ENCODE measurements around the gene PAX8.
"Not testable (repeated sequence)": the region's sequence is repeated elsewhere in the genome, so short reads cannot be mapped to it uniquely, and the experiment has no call there.

Gene PAX8

DNA sequence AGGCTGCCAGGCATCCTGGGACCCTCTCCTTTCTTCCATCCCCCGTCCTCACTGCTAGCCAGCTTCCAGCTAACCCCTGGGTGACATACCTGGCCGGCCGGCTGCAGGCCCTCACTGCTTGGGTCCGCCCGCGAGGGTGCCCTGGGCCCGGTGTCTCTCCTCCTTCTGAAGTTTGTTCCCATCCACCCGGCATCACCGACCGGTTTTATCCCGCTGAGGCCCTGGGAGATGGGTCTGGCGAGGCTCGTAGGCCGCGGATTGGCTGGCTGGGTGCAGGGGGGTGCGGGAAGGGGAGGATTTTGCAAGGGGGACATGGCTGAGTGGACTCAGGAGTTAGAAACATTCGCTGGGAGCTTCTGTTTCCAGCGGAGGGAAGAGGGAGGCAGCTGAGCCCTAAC lies at the start of gene PAX8:
TSS of gene PAX8 (minus strand) at position 180 of the 398 bp plus-strand sequence. CDS start 527 bp downstream, outside the sequence.
- DNase-seq (ENCODE audit: low read depth): no peak

GRCh38 chr2:113328043-113328442 lies 49.3 kb upstream of the PAX8 start:
- no peak for DNase-seq (ENCODE audit: low read depth)

DNA sequence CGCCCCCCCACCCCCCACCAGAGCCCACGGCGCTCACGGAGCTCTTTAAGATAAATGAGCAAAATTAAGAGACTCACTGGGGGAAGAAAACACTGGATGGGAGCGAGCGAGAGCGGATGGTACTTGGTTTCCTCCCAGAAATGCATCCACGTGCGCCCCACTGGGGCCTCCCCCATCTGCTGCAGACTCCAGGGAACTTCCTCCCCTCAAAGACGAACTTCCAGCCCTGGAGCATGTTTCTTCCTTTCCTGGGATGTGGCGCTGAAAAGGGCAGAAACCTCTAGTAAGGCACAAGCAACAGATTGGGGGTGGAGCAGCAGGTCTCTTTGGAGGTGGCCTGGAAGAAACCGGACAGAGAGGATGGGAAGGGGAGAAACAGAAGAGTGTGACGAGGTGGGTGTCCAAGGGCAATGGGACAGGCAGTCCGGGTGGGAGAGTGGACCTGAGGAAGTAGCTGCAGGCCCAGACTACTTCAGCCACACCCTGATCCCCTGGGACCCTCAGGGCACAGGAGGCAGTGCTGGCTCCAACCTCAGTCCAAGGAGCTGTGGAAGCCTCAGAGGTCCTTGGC lies 46.5 kb upstream of the PAX8 start:
- DNase-seq (ENCODE audit: low read depth): not testable (repeated sequence)

DNA sequence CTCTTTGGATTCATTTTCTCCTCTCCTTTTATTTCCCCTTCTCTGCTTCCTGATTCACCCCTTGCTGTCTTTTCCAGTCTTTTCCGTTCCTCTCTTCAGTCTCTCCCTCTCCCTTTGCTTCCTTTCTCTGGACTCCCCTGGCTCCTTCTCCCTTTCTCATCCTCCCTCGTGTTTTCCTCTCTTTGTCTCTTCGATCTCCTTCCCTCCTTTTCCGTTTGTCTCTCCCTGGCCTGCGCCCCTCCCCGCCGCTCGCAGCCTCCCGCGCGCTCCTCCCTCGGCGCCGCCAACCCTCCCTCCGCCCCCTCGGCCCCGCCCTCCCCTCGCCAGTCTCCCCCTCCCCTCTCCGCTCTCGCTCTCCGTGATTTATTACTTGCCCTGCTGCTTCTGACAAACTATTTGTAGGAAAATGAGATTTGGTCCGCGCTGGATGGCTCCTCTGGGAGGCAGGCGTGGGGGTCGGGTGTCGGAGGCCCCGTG lies 46.0 kb upstream of the PAX8 start:
- DNase-seq (ENCODE audit: low read depth): no peak

DNA sequence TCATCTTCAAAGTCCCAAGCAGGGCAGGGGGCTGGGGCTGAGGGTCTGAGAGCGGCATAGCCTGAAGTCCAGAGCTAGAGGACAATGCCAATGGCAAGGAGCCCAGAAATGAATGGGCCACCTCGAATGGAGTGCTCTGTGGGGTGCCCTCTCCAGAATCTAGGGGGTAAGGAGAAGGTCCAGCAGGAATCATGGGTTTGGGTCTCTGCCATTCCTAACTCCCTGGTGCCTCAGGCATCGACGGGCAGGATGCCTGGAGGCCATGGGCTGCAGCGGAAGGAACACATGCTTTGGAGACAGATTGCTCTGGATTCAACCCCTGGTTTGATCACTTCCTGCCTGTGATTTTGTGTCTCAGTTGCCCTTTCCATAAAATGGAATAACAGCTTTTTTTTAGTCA lies 44.4 kb upstream of the PAX8 start:
- DNase-seq (ENCODE audit: low read depth): not testable (repeated sequence)

DNA sequence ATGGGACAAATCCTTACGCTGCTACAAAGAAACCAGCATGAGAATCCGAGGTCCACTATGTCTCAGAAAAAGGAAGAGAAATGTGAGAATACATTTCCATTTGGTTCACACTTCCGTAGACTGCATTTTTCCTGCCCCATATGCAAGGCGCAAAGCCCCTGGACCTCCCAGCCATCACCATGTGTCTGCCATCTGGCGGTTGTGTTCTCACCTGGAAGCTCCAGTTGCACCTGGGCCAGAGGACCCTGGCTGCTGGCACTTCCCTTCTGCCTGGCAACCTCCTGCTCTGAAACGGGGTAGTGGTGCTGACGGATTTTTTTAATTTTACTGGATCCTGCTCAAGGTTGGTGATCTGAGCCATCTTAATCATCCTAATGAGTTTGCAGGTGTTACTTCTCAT lies 41.4 kb upstream of the PAX8 start:
- not testable (repeated sequence) for DNase-seq (ENCODE audit: low read depth)

- not testable (repeated sequence) for DNase-seq (ENCODE audit: low read depth)
Observed at GRCh38 chr2:113318941-113319340, 40.2 kb upstream of the PAX8 start.

- no peak for DNase-seq (ENCODE audit: low read depth)
Observed at GRCh38 chr2:113316085-113316484, 37.4 kb upstream of the PAX8 start.

GRCh38 chr2:113314663-113315062 lies 35.9 kb upstream of the PAX8 start:
- not testable (repeated sequence) for DNase-seq (ENCODE audit: low read depth)

- DNase-seq (ENCODE audit: low read depth): not testable (repeated sequence)
Observed at GRCh38 chr2:113314176-113314575, 35.5 kb upstream of the PAX8 start.

- not testable (repeated sequence) for DNase-seq (ENCODE audit: low read depth)
Observed at GRCh38 chr2:113311781-113312180, 33.1 kb upstream of the PAX8 start.

GRCh38 chr2:113311191-113311590 lies 32.5 kb upstream of the PAX8 start:
- not testable (repeated sequence) for DNase-seq (ENCODE audit: low read depth)

DNA sequence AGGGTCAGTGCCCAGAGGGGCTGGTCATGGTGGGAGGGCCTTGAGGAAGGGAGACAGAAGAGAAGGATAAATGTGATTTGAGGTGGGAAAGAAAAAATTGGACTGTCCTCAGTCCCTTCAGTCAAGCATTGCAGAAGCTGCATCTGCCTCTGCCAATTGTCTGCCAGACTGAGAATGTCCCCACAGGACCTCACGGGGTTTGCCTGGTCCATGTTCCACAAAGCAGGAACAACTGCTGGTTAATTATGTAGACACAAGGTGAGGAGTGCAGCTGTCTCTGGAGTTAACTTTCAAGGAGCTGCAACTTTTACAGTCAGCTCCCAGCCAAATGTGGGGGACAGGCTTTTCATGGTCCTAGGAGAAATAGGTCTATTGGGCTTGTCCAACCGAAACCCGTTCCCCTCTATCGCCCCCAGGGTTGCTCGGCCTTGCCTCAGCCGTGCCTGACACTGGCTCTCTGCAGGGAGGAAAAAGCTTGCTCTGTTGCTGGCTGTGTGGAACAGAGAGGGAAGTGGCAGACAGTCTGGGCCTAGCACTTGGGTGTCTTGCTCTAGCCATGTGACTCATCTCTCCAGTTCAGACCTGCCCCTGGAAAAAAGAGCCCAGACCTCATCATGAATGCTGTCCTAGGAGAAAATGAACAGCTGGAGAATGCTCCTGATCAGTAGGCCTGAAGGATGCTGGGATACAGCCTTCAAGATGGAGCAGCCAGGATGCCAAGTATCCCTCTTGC lies 31.1 kb upstream of the PAX8 start:
- DNase-seq (ENCODE audit: low read depth): no peak

- DNase-seq (ENCODE audit: low read depth): not testable (repeated sequence)
Observed at GRCh38 chr2:113308784-113309183, 30.1 kb upstream of the PAX8 start.

DNA sequence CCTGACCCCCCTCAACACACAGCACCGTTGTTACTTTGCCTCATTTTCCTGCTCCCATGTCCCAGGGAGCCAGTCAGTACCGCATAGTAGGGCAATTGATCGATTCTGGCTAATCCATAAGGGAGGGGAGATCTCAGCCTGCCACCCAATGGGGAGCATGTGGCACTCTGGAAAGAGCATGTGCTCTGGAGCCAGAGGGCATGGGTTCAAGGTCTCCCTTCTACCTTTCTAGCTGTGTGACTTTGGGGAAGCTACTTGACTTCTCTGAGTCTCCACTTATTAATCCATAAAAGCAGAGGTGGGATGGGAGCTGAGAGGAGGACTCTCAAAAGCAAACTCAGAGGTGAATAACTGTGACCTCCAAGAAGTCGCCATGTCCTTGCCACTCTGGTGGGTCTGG lies 27.5 kb upstream of the PAX8 start:
- not testable (repeated sequence) for DNase-seq (ENCODE audit: low read depth)

DNA sequence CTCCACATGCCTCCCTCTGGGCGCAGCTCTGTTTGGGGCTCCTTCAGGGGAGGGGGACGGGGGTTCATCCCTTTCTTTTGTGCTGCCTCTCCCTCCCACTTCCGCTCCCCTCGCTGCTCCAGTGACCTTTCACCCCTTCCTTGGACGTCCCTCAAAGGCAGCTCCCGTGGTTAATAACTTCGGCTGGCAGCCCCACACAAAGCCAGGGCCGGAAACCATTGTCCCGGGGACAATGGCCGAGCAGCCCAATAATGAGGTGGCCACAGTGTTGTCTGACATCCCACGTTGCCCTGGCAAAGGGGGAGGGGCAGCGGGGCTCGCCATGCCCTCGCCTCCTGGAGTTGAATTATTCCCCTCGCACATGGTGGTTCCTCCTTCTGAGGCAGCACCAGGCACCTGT lies 27.0 kb upstream of the PAX8 start:
- not testable (repeated sequence) for DNase-seq (ENCODE audit: low read depth)

DNA sequence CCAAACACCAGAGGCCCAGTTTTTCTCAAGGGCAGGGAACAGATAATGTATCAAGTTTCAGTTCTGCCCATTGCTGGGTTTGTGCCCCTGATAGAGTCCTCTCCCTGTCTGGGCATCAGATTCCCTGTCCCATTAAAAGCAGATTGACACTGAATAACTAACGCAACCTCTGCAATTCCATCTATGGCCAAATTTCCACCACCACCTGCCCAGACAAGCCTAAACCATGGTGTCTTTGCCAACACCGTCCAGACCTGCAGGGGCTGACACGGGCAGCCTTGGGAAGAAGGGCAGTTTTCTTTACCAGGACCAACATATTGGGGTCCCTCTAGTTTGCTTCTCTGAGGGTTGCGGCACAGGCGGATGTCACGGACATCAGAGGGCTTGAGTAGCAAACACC lies 26.4 kb upstream of the PAX8 start:
- DNase-seq (ENCODE audit: low read depth): no peak

GRCh38 chr2:113304702-113305101 lies 26.0 kb upstream of the PAX8 start:
- no peak for DNase-seq (ENCODE audit: low read depth)

DNA sequence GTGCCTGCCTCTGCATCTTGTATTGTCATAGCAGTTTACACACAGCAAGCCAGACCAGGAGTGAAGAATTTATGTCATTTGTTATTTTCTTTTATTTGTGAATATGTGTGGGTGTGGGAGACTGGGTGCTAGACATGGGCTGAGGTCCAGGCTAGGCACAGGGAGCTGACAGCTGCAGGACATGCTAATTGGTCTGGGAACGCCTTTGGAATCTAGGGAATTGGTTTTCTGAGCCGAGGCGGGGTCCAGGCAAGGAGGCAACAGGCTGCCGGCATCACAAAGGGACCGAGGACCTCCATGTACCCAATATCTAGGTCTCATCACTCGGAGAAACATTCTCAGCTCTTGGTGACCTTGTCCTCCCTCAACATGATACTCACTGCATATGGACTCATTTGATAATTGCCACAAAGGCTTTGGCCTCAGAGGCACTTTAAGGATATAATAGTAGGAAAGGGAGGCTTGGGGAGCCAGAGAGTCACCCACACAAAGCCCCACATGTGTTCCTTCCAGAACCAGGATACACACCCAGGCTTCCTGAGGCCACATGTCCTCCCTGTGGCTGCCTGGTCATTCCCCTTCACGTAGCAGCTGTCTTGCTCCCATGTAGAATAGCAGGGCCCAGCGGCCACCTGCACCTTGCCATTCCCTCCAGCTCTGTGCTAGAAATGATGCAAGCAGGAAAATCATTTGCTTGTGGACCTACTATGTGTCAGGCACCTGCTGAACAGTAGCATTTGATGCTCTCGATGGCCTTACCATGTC lies 23.7 kb upstream of the PAX8 start:
- DNase-seq (ENCODE audit: low read depth): not testable (repeated sequence)

DNA sequence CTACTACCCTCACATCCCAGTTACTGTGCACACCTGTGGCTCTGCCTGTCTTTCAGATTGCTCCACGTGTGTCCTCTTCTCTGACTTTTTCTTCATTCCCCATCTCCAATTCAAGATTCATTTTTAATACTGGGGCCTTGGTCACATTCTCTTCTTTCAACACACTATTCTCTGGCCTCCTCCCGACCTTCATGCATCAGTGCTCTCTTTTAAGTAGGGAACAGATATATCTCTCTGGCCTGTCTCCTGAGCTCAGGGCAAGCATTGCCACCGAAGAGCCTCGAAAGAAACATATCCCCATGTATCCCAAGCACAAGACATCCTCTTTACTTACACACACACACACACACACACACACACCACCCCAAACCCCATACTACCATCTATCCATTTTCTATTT lies 21.6 kb upstream of the PAX8 start:
- DNase-seq (ENCODE audit: low read depth): no peak

DNA sequence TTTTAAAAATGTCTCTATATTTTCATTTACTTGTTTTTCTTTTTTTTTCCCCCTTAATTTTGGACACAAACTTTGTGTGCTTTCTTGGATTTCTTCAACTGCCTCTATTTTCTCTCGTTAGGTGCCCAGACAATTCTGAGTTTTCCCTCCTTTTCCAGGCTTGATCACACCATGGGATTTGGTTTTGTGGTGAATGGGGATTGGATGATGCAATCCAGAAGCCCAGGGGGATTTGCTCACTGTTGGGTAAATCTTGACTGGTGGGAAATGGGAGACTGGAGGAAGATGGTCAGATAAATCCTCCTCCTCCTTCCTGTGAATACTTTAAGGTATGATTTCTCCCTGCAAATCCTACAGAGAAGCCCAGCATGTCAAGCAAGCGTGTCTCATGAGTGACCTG lies 19.5 kb upstream of the PAX8 start:
- DNase-seq (ENCODE audit: low read depth): no peak

DNA sequence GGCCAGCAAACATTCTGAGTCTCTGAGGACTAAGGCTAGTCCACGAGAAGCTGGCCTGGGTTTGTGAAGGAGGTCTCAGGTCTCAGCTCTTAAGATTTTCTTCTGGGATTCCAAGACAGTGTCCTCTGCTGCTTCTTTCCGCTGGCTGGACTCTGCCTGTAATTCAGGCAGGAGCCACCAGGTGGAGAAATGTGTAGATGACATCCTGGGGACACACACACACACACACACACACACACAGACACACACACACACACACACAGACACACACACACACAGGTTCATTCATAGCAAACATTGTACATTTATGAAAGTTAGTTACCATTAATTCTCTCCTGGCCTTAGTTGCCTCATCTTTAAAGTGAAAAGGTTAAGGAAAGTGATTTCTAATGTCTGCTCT lies 18.9 kb upstream of the PAX8 start:
- not testable (repeated sequence) for DNase-seq (ENCODE audit: low read depth)

DNA sequence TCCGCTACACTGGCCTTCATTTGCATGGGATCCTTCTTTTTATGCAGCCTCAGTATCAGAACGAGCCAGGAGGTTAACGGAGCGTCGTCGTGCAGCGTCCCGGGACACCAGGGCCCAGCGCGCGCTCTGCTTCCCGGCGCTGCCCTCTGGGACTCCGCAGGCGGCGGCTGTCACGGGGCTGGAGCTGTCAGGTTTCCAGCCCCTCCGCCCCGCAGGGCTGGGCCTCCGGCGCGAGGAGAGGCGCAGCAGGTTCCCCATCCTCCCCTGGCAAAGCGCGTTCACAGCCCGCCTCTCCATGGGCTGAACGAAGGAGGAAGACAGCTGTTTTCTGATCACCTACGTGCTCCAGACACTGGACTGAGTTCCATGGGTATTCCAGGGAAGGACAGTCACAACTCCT lies 12.5 kb upstream of the PAX8 start:
- DNase-seq (ENCODE audit: low read depth): no peak
